CD14-positive monocyte (primary cell): ENCODE results near the gene CRAMP1. TPM values are rescaled to one million over a fixed set of nuclear protein-coding genes. Genes with fewer than 3 reads are reported as not detected.
A peak's percentile ranks its signal among the peaks of the same experiment; 100 is the strongest.

Source experiments
- DNase-seq, 3 donors: peaks; one replicate each; pipeline ENCODE4 v3.0.0-alpha.2; 2011 to 2022
- H2AFZ ChIP-seq: 2 replicates; pipeline ENCODE4 v1.6.0; 2012; ENCODE audit warnings: mild to moderate bottlenecking, low read depth, low read length, inconsistent platforms; ENCODE audit not compliant: insufficient read depth, poor library complexity, severe bottlenecking
- H3K27ac ChIP-seq, 2 donors: 1 replicate in 1 of 2; 2 replicates in 1 of 2; pipeline ENCODE4 v1.5.1; 2012 to 2013; ENCODE audit warnings: low read length in 2 of 2, control low read depth in 1 of 2, inconsistent platforms in 1 of 2, low read depth in 1 of 2, mild to moderate bottlenecking in 1 of 2
- H3K27me3 ChIP-seq, 2 donors: one replicate each; pipeline versions ENCODE4 v1.6.0 to v1.6.1; 2011 to 2013; ENCODE audit warnings: low read length in 2 of 2; ENCODE audit not compliant: control insufficient read depth in 2 of 2, insufficient read depth in 2 of 2
- H3K36me3 ChIP-seq, 2 donors: replicated peaks in 1 of 2; 1 replicate in 1 of 2; 2 replicates in 1 of 2; pipeline versions ENCODE4 v1.5.1 to v1.6.1; 2012 to 2013; ENCODE audit warnings: low read length in 2 of 2, control low read depth in 1 of 2, inconsistent platforms in 1 of 2, mild to moderate bottlenecking in 1 of 2; ENCODE audit not compliant: insufficient read depth in 2 of 2, control insufficient read depth in 1 of 2
- H3K4me1 ChIP-seq, 2 donors: 1 replicate in 1 of 2; 2 replicates in 1 of 2; pipeline versions ENCODE4 v1.5.1 to v1.6.1; 2012 to 2013; ENCODE audit warnings: low read length in 2 of 2, control low read depth in 1 of 2, inconsistent platforms in 1 of 2, mild to moderate bottlenecking in 1 of 2, moderate library complexity in 1 of 2; ENCODE audit not compliant: insufficient read depth in 2 of 2, control insufficient read depth in 1 of 2
- H3K4me2 ChIP-seq: replicated peaks from 2 replicates; pipeline ENCODE3; 2012; ENCODE audit warnings: low read length, moderate library complexity, mild to moderate bottlenecking; ENCODE audit not compliant: poor library complexity, severe bottlenecking; ENCODE audit errors: extremely low read depth
- H3K4me3 ChIP-seq, 3 experiments: fragments of 200-600 bp in 1 of 3; sonication (generic) in 1 of 3; replicated peaks in 1 of 3; 1 replicate in 2 of 3; 2 replicates in 1 of 3; pipeline ENCODE4 v1.5.1; 2011 to 2013; ENCODE audit warnings: low read length in 3 of 3, mild to moderate bottlenecking in 3 of 3, control low read depth in 2 of 3, low read depth in 2 of 3, inconsistent platforms in 1 of 3, moderate library complexity in 1 of 3
- H3K79me2 ChIP-seq: 2 replicates; pipeline ENCODE4 v1.6.0; 2012; ENCODE audit warnings: mild to moderate bottlenecking, control low read depth, inconsistent platforms, low read length, moderate library complexity; ENCODE audit not compliant: insufficient read depth
- H3K9ac ChIP-seq: 2 replicates; pipeline ENCODE4 v1.6.0; 2017; ENCODE audit warnings: low read length, mild to moderate bottlenecking; ENCODE audit not compliant: insufficient read depth, poor library complexity, severe bottlenecking
- H3K9me3 ChIP-seq, 2 donors: replicated peaks in 1 of 2; 1 replicate in 1 of 2; 2 replicates in 1 of 2; pipeline versions ENCODE4 v1.5.1 to v1.6.1; 2012 to 2013; ENCODE audit warnings: low read length in 2 of 2, control low read depth in 1 of 2; ENCODE audit not compliant: control insufficient read depth in 1 of 2, insufficient read depth in 1 of 2
- H4K20me1 ChIP-seq: 2 replicates; pipeline ENCODE4 v1.6.0; 2012; ENCODE audit warnings: mild to moderate bottlenecking, low read length, control low read depth, moderate library complexity; ENCODE audit not compliant: insufficient read depth
- H3K27ac Mint-ChIP-seq, 7 donors: one replicate each; pipeline ENCODE4 v1.8.0; 2020; ENCODE audit warnings: mild to moderate bottlenecking in 7 of 7, mixed read lengths in 7 of 7, moderate library complexity in 6 of 7, inconsistent platforms in 2 of 7
- H3K27me3 Mint-ChIP-seq, 3 donors: one replicate each; pipeline ENCODE4 v1.8.0; 2021 to 2022; ENCODE audit warnings: low read depth in 3 of 3, mild to moderate bottlenecking in 3 of 3, mixed read lengths in 3 of 3, moderate library complexity in 3 of 3, inconsistent platforms in 1 of 3
- H3K36me3 Mint-ChIP-seq, 2 donors: one replicate each; pipeline ENCODE4 v1.8.0; 2020; ENCODE audit warnings: mixed read lengths in 2 of 2, inconsistent platforms in 1 of 2, mild to moderate bottlenecking in 1 of 2
- H3K4me1 Mint-ChIP-seq: one replicate; pipeline ENCODE4 v1.8.0; 2020; ENCODE audit warnings: mild to moderate bottlenecking, mixed read lengths
- H3K4me3 Mint-ChIP-seq, 2 donors: one replicate each; pipeline ENCODE4 v1.8.0; 2020; ENCODE audit warnings: mild to moderate bottlenecking in 2 of 2, mixed read lengths in 2 of 2, moderate library complexity in 1 of 2
- H3K9me3 Mint-ChIP-seq, 7 donors: one replicate each; pipeline ENCODE4 v1.8.0; 2020 to 2022; ENCODE audit warnings: mixed read lengths in 7 of 7, mild to moderate bottlenecking in 6 of 7, moderate library complexity in 6 of 7, inconsistent platforms in 2 of 7
- CTCF ChIP-seq: fragments of 200-600 bp; IDR thresholded peaks from one replicate; pipeline ENCODE4 v1.8.0; 2022; ENCODE audit warnings: antibody characterized with exemption, mild to moderate bottlenecking
- WGBS: methylation state at CpG from one replicate; pipeline ENCODE4 v1.1.5; 2013; ENCODE audit warnings: missing lambda C conversion rate; ENCODE audit not compliant: insufficient coverage; 5-methylcytosine and 5-hydroxymethylcytosine counted together
- intact Hi-C, 2 donors: fragments of 100-400 bp; cut with micrococcal nuclease; formaldehyde crosslinking; loops; one replicate each; pipeline versions ENCODE4 v1.15.0 to v1.15.1; 2023
- polyA plus RNA-seq, 3 donors: library from polyadenylated mRNA; depleted of rRNA in 1 of 3; unstranded in 2 of 3; stranded (reverse) in 1 of 3; fragments of 300-500 nt in 2 of 3; fragments of >200 nt in 1 of 3; fragmentation: Illumina TruSeq in 2 of 3; gene quantifications; 1 replicate in 2 of 3; 2 replicates in 1 of 3; pipeline ENCODE4 v1.2.3, GENCODE V29; 2012 to 2021

The CRAMP1 gene
- polyA plus RNA-seq, 3 donors, result 0.46 to 12.3 (median 1.0) TPM

GRCh38 chr16:1705688-1706385, 93.7 kb downstream of the CRAMP1 start, which contains the start of gene MAPK8IP3:
Gene MAPK8IP3, plus strand, starts transcription at chr16:1706195. Its CDS starts 145 bp downstream, at chr16:1706340.
- no peaks in the 10 kb centered on the region for H3K9me3 ChIP-seq
- peak within 1 kb of the TSS; percentile 95 for H3K4me2 ChIP-seq
- TF ChIP-seq CTCF, result peak; percentile 95
- H3K27me3 Mint-ChIP-seq, result no peaks in the 10 kb centered on the region
- peaks cover 17 to 33% of the 10 kb centered on the region in 2 donors for H3K36me3 Mint-ChIP-seq
- peak within 1 kb of the TSS; percentile 86 for H3K9ac ChIP-seq
- intact Hi-C loops, result loop anchor here (1.0 to 10.0 kb wide), 5 partner anchors 69 to 327 kb away; partner anchors contain the start of genes CRAMP1 (in 1 of the 2), EME2 (in 1 of the 2), IFT140 (in 1 of the 2) and MRPS34 (in 1 of the 2)
- H3K4me1 Mint-ChIP-seq, result peaks cover 37% of the 10 kb centered on the region
- peak; percentile 86 to 92 (median 87) for DNase-seq
- peaks cover 22 to 26% of the 10 kb centered on the region in 2 donors for H3K4me1 ChIP-seq
- WGBS, result 0% methylated on average over 78 of the region's 79 CpGs
- H3K4me3 Mint-ChIP-seq, result peak within 1 kb of the TSS; percentile 96 to 99
- H2AFZ ChIP-seq, result peak within 1 kb of the TSS; percentile 95
- H3K4me3 ChIP-seq, result peak within 1 kb of the TSS; percentile 94 to 97 (median 96)
- H3K36me3 ChIP-seq, result peaks cover 0 to 41% of the 10 kb centered on the region in 2 donors
- peak within 1 kb of the TSS; percentile 72 to 94 for H3K27ac ChIP-seq
- H4K20me1 ChIP-seq, result peaks cover 42% of the 10 kb centered on the region
- H3K27me3 ChIP-seq, result no peaks in the 10 kb centered on the region
- no peaks in the 10 kb centered on the region for H3K9me3 Mint-ChIP-seq
- H3K79me2 ChIP-seq, result peaks cover 46% of the 10 kb centered on the region
- peak within 1 kb of the TSS; percentile 91 to 100 (median 98) for H3K27ac Mint-ChIP-seq

GRCh38 chr16:1706386-1707192, 94.4 kb downstream of the CRAMP1 start:
- WGBS, result under 1% methylated on average over 44 of the region's 62 CpGs
- H2AFZ ChIP-seq, result peak overlapping the region; percentile 95
- no peak for DNase-seq

More at GRCh38 chr16:1706386-1707192, 94.4 kb downstream of the CRAMP1 start:
- no peaks in the 10 kb centered on the region for H3K27me3 Mint-ChIP-seq
- H3K27ac ChIP-seq, result peak overlapping the region; percentile 56 to 94
- H3K4me2 ChIP-seq, result peak overlapping the region; percentile 95
- H3K27ac Mint-ChIP-seq, result peak overlapping the region; percentile 81 to 93 (median 89)
- peaks cover 10 to 36% of the 10 kb centered on the region in 2 donors for H3K36me3 Mint-ChIP-seq
- intact Hi-C loops, result loop anchor here (1.0 to 10.0 kb wide), 5 partner anchors 68 to 327 kb away; partner anchors contain the start of genes CRAMP1 (in 1 of the 2), EME2 (in 1 of the 2), IFT140 (in 1 of the 2) and MRPS34 (in 1 of the 2)
- peak overlapping the region; percentile 94 for H3K4me3 Mint-ChIP-seq
- peak overlapping the region; percentile 86 for H3K9ac ChIP-seq
- H3K9me3 Mint-ChIP-seq, result no peaks in the 10 kb centered on the region
- no peaks in the 10 kb centered on the region for H3K27me3 ChIP-seq
- H3K4me3 ChIP-seq, result peak overlapping the region; percentile 94 to 97 (median 96)
- no peak for TF ChIP-seq CTCF
- H3K4me1 Mint-ChIP-seq, result peaks cover 40% of the 10 kb centered on the region
- H3K79me2 ChIP-seq, result peaks cover 54% of the 10 kb centered on the region
- peaks cover 49% of the 10 kb centered on the region for H4K20me1 ChIP-seq
- H3K36me3 ChIP-seq, result peaks cover 0 to 38% of the 10 kb centered on the region in 2 donors
- no peaks in the 10 kb centered on the region for H3K9me3 ChIP-seq
- peaks cover 22 to 26% of the 10 kb centered on the region in 2 donors for H3K4me1 ChIP-seq
